Activated naive CD4-positive, alpha-beta T cell treated with anti-CD3 and anti-CD28 coated beads for 36 hours (primary cell): Measurements from ENCODE around the gene NDUFAF5. TPM values are rescaled to one million over a fixed set of nuclear protein-coding genes. Genes with fewer than 3 reads are reported as not detected.

Source experiments
- CTCF ChIA-PET: fragments of 350-600 bp; sonication (Branson Sonifier 250); formaldehyde crosslinking; loops from one replicate; lab custom pipeline; 2021; ENCODE audit warnings: antibody characterized with exemption; lab: Charles Lee
- DNase-seq: peaks from one replicate; pipeline ENCODE4 v3.0.0-alpha.2; 2020
- H3K27ac Mint-ChIP-seq: one replicate; pipeline ENCODE4 v1.8.0; 2021; ENCODE audit warnings: mild to moderate bottlenecking, mixed read lengths
- H3K27me3 Mint-ChIP-seq: one replicate; pipeline ENCODE4 v1.8.0; 2021; ENCODE audit warnings: low read depth, mixed read lengths
- H3K36me3 Mint-ChIP-seq: one replicate; pipeline ENCODE4 v1.8.0; 2021; ENCODE audit warnings: low read depth, mixed read lengths
- H3K4me1 Mint-ChIP-seq: one replicate; pipeline ENCODE4 v1.8.0; 2021; ENCODE audit warnings: low read depth, mixed read lengths
- H3K4me3 Mint-ChIP-seq: one replicate; pipeline ENCODE4 v1.8.0; 2021; ENCODE audit warnings: mild to moderate bottlenecking, moderate library complexity, mixed read lengths
- H3K9me3 Mint-ChIP-seq: one replicate; pipeline ENCODE4 v1.8.0; 2021; ENCODE audit warnings: mixed read lengths
- intact Hi-C: fragments of 100-400 bp; cut with micrococcal nuclease; formaldehyde crosslinking; loops from one replicate; pipeline ENCODE4 v1.15.1; 2023
- total RNA-seq, 2 experiments: library from RNA; stranded (reverse); gene quantifications; one replicate each; pipeline ENCODE4 v1.2.3, GENCODE V29; 2021

NDUFAF5 gene
- total RNA-seq, 2 experiments from 2014 or later = 27.4 to 28.1 TPM

GRCh38 chr20:13862245-13862644, 77.4 kb downstream of the NDUFAF5 start:
- H3K9me3 Mint-ChIP-seq = no peaks in the 10 kb centered on the region
- CTCF ChIA-PET = no interaction called here
- H3K4me3 Mint-ChIP-seq = no peak overlapping the region
- H3K27ac Mint-ChIP-seq = no peak overlapping the region
- no peaks in the 10 kb centered on the region for H3K36me3 Mint-ChIP-seq
- DNase-seq = no peak
- no peaks in the 10 kb centered on the region for H3K4me1 Mint-ChIP-seq
- intact Hi-C loops = no loop called here
- H3K27me3 Mint-ChIP-seq = peaks cover 6% of the 10 kb centered on the region

GRCh38 chr20:13863244-13863643, 78.4 kb downstream of the NDUFAF5 start:
- CTCF ChIA-PET = no interaction called here
- peaks cover 6% of the 10 kb centered on the region for H3K27me3 Mint-ChIP-seq
- intact Hi-C loops = no loop called here
- no peaks in the 10 kb centered on the region for H3K4me1 Mint-ChIP-seq
- H3K27ac Mint-ChIP-seq = no peak overlapping the region
- no peak overlapping the region for H3K4me3 Mint-ChIP-seq
- no peak for DNase-seq
- no peaks in the 10 kb centered on the region for H3K36me3 Mint-ChIP-seq
- no peaks in the 10 kb centered on the region for H3K9me3 Mint-ChIP-seq

- Mint-ChIP-seq H3K4me3 (no peak overlapping the region), H3K9me3 (no peaks in the 10 kb centered on the region), H3K36me3 (no peaks in the 10 kb centered on the region), H3K27ac (no peak overlapping the region), H3K4me1 (no peaks in the 10 kb centered on the region), H3K27me3 (peaks cover 6% of the 10 kb centered on the region)
- intact Hi-C loops = no loop called here
- no peak for DNase-seq
- CTCF ChIA-PET = no interaction called here
These were observed 80.3 kb downstream of the NDUFAF5 start for GRCh38 chr20:13865156-13865555.

- H3K27me3 Mint-ChIP-seq = peaks cover 4% of the 10 kb centered on the region
- CTCF ChIA-PET = no interaction called here
- no peak overlapping the region for H3K27ac Mint-ChIP-seq
- no peak overlapping the region for H3K4me3 Mint-ChIP-seq
- DNase-seq = no peak
- no peaks in the 10 kb centered on the region for H3K4me1 Mint-ChIP-seq
- intact Hi-C loops = no loop called here
- H3K36me3 Mint-ChIP-seq = no peaks in the 10 kb centered on the region
- no peaks in the 10 kb centered on the region for H3K9me3 Mint-ChIP-seq
These were observed 81.0 kb downstream of the NDUFAF5 start for GRCh38 chr20:13865791-13866351.

GRCh38 chr20:13868331-13868730, 83.5 kb downstream of the NDUFAF5 start:
- intact Hi-C loops = no loop called here
- Mint-ChIP-seq H3K27me3 (peaks cover 3% of the 10 kb centered on the region), H3K9me3 (no peaks in the 10 kb centered on the region), H3K4me3 (no peak overlapping the region), H3K4me1 (no peaks in the 10 kb centered on the region), H3K27ac (no peak overlapping the region), H3K36me3 (no peaks in the 10 kb centered on the region)
- DNase-seq = no peak
- CTCF ChIA-PET = interaction anchor here (0.7 kb wide), 1 partner anchor 597 kb away, joined by 6 read pairs; no protein-coding TSS in a partner anchor

GRCh38 chr20:13870170-13870748, 85.4 kb downstream of the NDUFAF5 start:
- DNase-seq = no peak
- Mint-ChIP-seq H3K27me3 (peaks cover 2% of the 10 kb centered on the region), H3K4me3 (no peak overlapping the region), H3K36me3 (no peaks in the 10 kb centered on the region), H3K4me1 (no peaks in the 10 kb centered on the region), H3K9me3 (no peaks in the 10 kb centered on the region), H3K27ac (no peak overlapping the region)
- CTCF ChIA-PET = no interaction called here
- intact Hi-C loops = no loop called here

Other genes starting within 250 kb of the NDUFAF5 start
- gene TASP1, start 146.1 kb upstream of the NDUFAF5 start, total RNA-seq = 1 to 10 TPM; 6.3 to 6.7 TPM
- gene ESF1, start 109 bp upstream of the NDUFAF5 start, total RNA-seq = 10 to 100 TPM; 14.5 TPM
- not detected for gene SEL1L2, start 205.6 kb downstream of the NDUFAF5 start, total RNA-seq
- not detected for gene MACROD2, start 210.5 kb downstream of the NDUFAF5 start, total RNA-seq